ENCODE results near the gene ERBB2. TPM values are rescaled to one million over a fixed set of nuclear protein-coding genes. Genes with fewer than 3 reads are reported as not detected.

The ERBB2 gene
- total and polyA plus RNA-seq, 2 experiments from 2014 or later = 46.2 to 196 TPM

DNA sequence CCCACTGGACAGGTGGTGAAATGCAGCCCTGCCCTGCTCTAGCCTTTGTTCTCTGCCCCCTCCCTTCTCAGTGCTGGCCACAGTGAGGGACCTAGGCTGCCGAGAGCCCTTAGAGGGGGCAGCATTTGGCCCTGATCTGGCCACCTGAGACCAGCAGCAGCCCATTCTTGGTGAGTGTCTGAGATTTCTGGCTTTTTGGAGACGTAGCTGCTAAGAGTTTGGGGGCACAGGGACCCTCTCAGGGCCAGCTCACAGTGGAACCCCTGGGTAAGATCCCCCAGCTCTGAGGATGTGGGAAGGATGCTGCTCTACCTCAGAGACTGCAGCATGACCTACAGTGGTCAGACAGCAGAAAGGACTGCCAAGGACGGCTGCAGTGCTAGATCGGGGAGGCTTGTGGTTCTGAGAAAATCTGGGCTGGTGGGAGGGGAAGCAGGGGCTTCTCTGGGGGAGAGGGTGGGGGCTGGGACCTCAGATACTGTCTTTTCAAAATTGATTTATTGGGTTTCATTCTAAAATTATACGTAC is 51.2 kb downstream of the ERBB2 start:
- H3K36me3 Mint-ChIP-seq (ENCODE audit: low read depth) = peaks cover 10% of the 10 kb centered on the region; the same call in 2 of the 3 replicates
- H3K27ac ChIP-seq (ENCODE audit: low read depth) = no peak overlapping the region
- no peaks in the 10 kb centered on the region for H3K79me2 ChIP-seq (replicated peaks; ENCODE audit: insufficient read depth)
- no peak overlapping the region for H3K27ac Mint-ChIP-seq
- peaks cover 19% of the 10 kb centered on the region for H3K27me3 Mint-ChIP-seq (ENCODE audit: insufficient read depth, low read depth, poor library complexity)
- H4K20me1 ChIP-seq (replicated peaks; ENCODE audit: insufficient read depth) = no peaks in the 10 kb centered on the region
- peaks cover 18% of the 10 kb centered on the region; the same call in 1 of the 2 replicates for H3K4me1 ChIP-seq (ENCODE audit: insufficient read depth)
- TF ChIP-seq CREB1 (CRISPR knock-in tag; IDR thresholded peaks at IDR 0.05; ENCODE audit: low read depth) = no peak
- no peak for TF ChIP-seq STAT1 (IDR thresholded peaks at IDR 0.05; ENCODE audit: unreplicated experiment)
- no peak for TF ChIP-seq ZNF331 (CRISPR knock-in tag; IDR thresholded peaks at IDR 0.05; ENCODE audit: low read depth)
- TF ChIP-seq EZH2phosphoT487 (IDR thresholded peaks at IDR 0.05; ENCODE audit: unreplicated experiment) = no peak
- no peak for TF ChIP-seq ETS1 (IDR thresholded peaks at IDR 0.05)
- no peak for TF ChIP-seq JUNB (IDR thresholded peaks at IDR 0.05; ENCODE audit: unreplicated experiment)
- TF ChIP-seq, protein P1, sequence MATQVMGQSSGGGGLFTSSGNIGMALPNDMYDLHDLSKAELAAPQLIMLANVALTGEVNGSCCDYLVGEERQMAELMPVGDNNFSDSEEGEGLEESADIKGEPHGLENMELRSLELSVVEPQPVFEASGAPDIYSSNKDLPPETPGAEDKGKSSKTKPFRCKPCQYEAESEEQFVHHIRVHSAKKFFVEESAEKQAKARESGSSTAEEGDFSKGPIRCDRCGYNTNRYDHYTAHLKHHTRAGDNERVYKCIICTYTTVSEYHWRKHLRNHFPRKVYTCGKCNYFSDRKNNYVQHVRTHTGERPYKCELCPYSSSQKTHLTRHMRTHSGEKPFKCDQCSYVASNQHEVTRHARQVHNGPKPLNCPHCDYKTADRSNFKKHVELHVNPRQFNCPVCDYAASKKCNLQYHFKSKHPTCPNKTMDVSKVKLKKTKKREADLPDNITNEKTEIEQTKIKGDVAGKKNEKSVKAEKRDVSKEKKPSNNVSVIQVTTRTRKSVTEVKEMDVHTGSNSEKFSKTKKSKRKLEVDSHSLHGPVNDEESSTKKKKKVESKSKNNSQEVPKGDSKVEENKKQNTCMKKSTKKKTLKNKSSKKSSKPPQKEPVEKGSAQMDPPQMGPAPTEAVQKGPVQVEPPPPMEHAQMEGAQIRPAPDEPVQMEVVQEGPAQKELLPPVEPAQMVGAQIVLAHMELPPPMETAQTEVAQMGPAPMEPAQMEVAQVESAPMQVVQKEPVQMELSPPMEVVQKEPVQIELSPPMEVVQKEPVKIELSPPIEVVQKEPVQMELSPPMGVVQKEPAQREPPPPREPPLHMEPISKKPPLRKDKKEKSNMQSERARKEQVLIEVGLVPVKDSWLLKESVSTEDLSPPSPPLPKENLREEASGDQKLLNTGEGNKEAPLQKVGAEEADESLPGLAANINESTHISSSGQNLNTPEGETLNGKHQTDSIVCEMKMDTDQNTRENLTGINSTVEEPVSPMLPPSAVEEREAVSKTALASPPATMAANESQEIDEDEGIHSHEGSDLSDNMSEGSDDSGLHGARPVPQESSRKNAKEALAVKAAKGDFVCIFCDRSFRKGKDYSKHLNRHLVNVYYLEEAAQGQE (IDR thresholded peaks at IDR 0.05; ENCODE audit: unreplicated experiment) = no peak
- no peak for TF ChIP-seq CTCF (conservative IDR thresholded peaks at IDR 0.05; ENCODE audit: low read depth in 2 of 2)
- TF ChIP-seq ZNF462 (CRISPR knock-in tag; IDR thresholded peaks at IDR 0.05) = no peak
- no peak for TF ChIP-seq EZH2 (IDR thresholded peaks at IDR 0.05; ENCODE audit: low read depth, unreplicated experiment)
- no peak for TF ChIP-seq ZNF114 (CRISPR knock-in tag; IDR thresholded peaks at IDR 0.05)
- no peak for TF ChIP-seq NANOG (IDR thresholded peaks at IDR 0.05; ENCODE audit: borderline replicate concordance)
- no peak for TF ChIP-seq POLR2AphosphoS5 (IDR thresholded peaks at IDR 0.05; ENCODE audit: low read depth)
- peaks cover 18% of the 10 kb centered on the region for H3K27me3 ChIP-seq (ENCODE audit: insufficient read depth)
- H2AFZ ChIP-seq = no peak overlapping the region
- ATAC-seq = no peak; the same call in 2 of the 3 replicates
- peaks cover 14% of the 10 kb centered on the region for H3F3A ChIP-seq (replicated peaks; ENCODE audit: low read depth)
- no peak overlapping the region for H3K4me3 Mint-ChIP-seq
- no peak overlapping the region for H3K4me2 ChIP-seq
- no peak overlapping the region for H3K4me3 ChIP-seq
- H3K9me3 Mint-ChIP-seq = no peaks in the 10 kb centered on the region; the same call in 2 of the 3 replicates
- no peaks in the 10 kb centered on the region for H3K36me3 ChIP-seq (ENCODE audit: insufficient read depth)
- H3K4me1 Mint-ChIP-seq = peaks cover 37% of the 10 kb centered on the region
- DNase-seq (ENCODE audit: low spot score) = no peak
- H3K9me2 ChIP-seq (ENCODE audit: insufficient read depth) = no peaks in the 10 kb centered on the region

All from GM23338 (cell line).